MM.1S (cell line): ENCODE results near the gene SPPL3.

ENCODE experiments used
- DNase-seq: peaks from one replicate; pipeline ENCODE4 v3.0.0-alpha.2; 2015
- H2AFZ ChIP-seq: fragments of 300-600 bp; sonication (generic); 2 replicates; pipeline ENCODE4 v1.6.0; 2016; ENCODE audit warnings: antibody characterized with exemption, low read length
- H3F3A ChIP-seq: fragments of 300-600 bp; sonication (generic); 2 replicates; pipeline ENCODE4 v1.6.1; 2016; ENCODE audit warnings: mild to moderate bottlenecking, antibody characterized with exemption, low read length, moderate library complexity, mixed read lengths; ENCODE audit not compliant: insufficient read depth
- H3K27ac ChIP-seq: fragments of 300-600 bp; sonication (generic); 2 replicates; pipeline ENCODE4 v1.5.1; 2016; ENCODE audit warnings: mild to moderate bottlenecking, low read length
- H3K27me3 ChIP-seq: fragments of 300-600 bp; sonication (generic); replicated peaks from 2 replicates; pipeline ENCODE4 v1.6.0; 2016; ENCODE audit warnings: low read length; ENCODE audit not compliant: insufficient read depth
- H3K36me3 ChIP-seq: fragments of 300-600 bp; sonication (generic); replicated peaks from 2 replicates; pipeline ENCODE4 v1.6.1; 2016; ENCODE audit warnings: mild to moderate bottlenecking, low read length, mixed read lengths; ENCODE audit not compliant: insufficient read depth
- H3K4me1 ChIP-seq: fragments of 300-600 bp; sonication (generic); 2 replicates; pipeline ENCODE4 v1.6.1; 2016; ENCODE audit warnings: low read length, mixed read lengths
- H3K4me2 ChIP-seq: fragments of 300-600 bp; sonication (generic); 2 replicates; pipeline ENCODE4 v1.6.0; 2016; ENCODE audit warnings: low read depth, low read length
- H3K4me3 ChIP-seq: fragments of 300-600 bp; sonication (generic); 2 replicates; pipeline ENCODE4 v1.5.1; 2016; ENCODE audit warnings: low read length, mixed read lengths
- H3K79me2 ChIP-seq: fragments of 300-600 bp; sonication (generic); 2 replicates; pipeline ENCODE4 v1.6.1; 2016; ENCODE audit warnings: mixed run types, low read length, mixed read lengths
- H3K9ac ChIP-seq: fragments of 300-600 bp; sonication (generic); 2 replicates; pipeline ENCODE4 v1.6.1; 2016; ENCODE audit warnings: low read length, mixed read lengths
- H3K9me2 ChIP-seq: fragments of 300-600 bp; sonication (generic); replicated peaks from 2 replicates; pipeline ENCODE4 v1.6.1; 2016; ENCODE audit warnings: mild to moderate bottlenecking, low read length, mixed read lengths; ENCODE audit not compliant: insufficient read depth
- H3K9me3 ChIP-seq: fragments of 300-600 bp; sonication (generic); replicated peaks from 2 replicates; pipeline ENCODE4 v1.6.1; 2016; ENCODE audit warnings: mild to moderate bottlenecking, low read length, mixed read lengths; ENCODE audit not compliant: insufficient read depth
- H4K20me1 ChIP-seq: fragments of 300-600 bp; sonication (generic); 2 replicates; pipeline ENCODE4 v1.6.1; 2016; ENCODE audit warnings: mild to moderate bottlenecking, low read length, moderate library complexity, mixed read lengths; ENCODE audit not compliant: insufficient read depth
- EZH2 ChIP-seq: fragments of 300-600 bp; sonication (generic); optimal IDR thresholded peaks from 2 replicates; pipeline ENCODE3; 2017; ENCODE audit warnings: low read depth, mild to moderate bottlenecking, antibody characterized with exemption, low read length, mixed read lengths
- EZH2phosphoT487 ChIP-seq: fragments of 300-600 bp; sonication (generic); IDR thresholded peaks from 2 replicates; pipeline ENCODE4 v1.6.1; 2018; ENCODE audit warnings: antibody characterized with exemption, low read length
- TF ChIP-seq, protein P1 (sequence below): fragments of 300-600 bp; sonication (generic); IDR thresholded peaks from 2 replicates; pipeline ENCODE4 v1.5.1; 2016; ENCODE audit warnings: antibody characterized with exemption, low read length, mixed read lengths

SPPL3 gene

DNA sequence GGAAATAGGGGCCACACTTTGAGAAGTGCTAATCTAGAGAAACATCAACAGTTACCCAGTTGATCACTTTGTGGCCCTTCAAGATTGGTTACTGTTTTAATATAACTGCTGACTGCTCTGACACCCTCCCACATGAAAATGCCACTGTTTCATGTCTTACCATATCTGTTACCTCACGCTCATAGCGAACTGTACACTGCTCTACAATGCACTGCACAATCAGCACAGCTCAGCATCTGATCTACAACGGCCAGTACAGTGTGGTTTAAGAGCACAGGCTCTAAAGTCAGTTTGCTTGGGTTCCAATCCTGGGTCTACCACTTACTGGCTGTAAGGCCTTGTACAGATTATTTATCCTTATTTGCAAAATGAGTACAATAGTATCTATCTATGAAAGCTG is 39.1 kb downstream of the SPPL3 start:
- no peaks in the 10 kb centered on the region for H4K20me1 ChIP-seq
- no peak overlapping the region for H3K9ac ChIP-seq
- H3K79me2 ChIP-seq, result peaks cover 58% of the 10 kb centered on the region
- H3K4me2 ChIP-seq, result no peak overlapping the region
- no peaks in the 10 kb centered on the region for H3K27me3 ChIP-seq
- no peak for DNase-seq
- no peak for TF ChIP-seq EZH2phosphoT487
- TF ChIP-seq EZH2, result no peak
- TF ChIP-seq, protein P1, sequence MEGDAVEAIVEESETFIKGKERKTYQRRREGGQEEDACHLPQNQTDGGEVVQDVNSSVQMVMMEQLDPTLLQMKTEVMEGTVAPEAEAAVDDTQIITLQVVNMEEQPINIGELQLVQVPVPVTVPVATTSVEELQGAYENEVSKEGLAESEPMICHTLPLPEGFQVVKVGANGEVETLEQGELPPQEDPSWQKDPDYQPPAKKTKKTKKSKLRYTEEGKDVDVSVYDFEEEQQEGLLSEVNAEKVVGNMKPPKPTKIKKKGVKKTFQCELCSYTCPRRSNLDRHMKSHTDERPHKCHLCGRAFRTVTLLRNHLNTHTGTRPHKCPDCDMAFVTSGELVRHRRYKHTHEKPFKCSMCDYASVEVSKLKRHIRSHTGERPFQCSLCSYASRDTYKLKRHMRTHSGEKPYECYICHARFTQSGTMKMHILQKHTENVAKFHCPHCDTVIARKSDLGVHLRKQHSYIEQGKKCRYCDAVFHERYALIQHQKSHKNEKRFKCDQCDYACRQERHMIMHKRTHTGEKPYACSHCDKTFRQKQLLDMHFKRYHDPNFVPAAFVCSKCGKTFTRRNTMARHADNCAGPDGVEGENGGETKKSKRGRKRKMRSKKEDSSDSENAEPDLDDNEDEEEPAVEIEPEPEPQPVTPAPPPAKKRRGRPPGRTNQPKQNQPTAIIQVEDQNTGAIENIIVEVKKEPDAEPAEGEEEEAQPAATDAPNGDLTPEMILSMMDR, result no peak
- no peak overlapping the region for H2AFZ ChIP-seq
- no peaks in the 10 kb centered on the region for H3K9me2 ChIP-seq
- H3K27ac ChIP-seq, result no peak overlapping the region
- H3K36me3 ChIP-seq, result no peaks in the 10 kb centered on the region
- H3K9me3 ChIP-seq, result no peaks in the 10 kb centered on the region
- H3K4me3 ChIP-seq, result no peak overlapping the region
- H3F3A ChIP-seq, result no peaks in the 10 kb centered on the region
- no peaks in the 10 kb centered on the region for H3K4me1 ChIP-seq

DNA sequence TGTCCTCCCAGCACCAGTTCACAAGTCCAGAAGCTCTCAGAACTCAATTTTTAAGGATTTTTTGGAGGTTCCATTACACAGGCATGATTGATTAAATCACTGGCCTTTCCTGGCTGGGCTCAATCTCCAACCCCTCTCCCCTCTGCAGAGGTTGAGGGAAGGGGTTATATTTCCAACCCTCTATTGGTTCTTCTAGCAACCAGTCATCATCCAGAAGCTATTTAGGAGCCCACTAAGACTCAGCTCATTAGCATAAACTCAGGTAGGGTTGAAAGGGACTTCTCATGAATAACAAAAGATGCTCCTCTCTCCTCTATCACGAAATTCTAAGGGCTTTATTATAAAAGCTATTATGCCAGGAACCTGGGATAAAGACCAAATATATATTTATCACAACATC is 41.5 kb downstream of the SPPL3 start:
- Histone ChIP-seq H3K4me3 (no peak overlapping the region), H3K9ac (no peak overlapping the region), H3K27me3 (no peaks in the 10 kb centered on the region), H2AFZ (no peak overlapping the region), H3K27ac (no peak overlapping the region), H3K9me3 (no peaks in the 10 kb centered on the region), H3K4me2 (no peak overlapping the region), H3K4me1 (no peaks in the 10 kb centered on the region), H3K79me2 (peaks cover 50% of the 10 kb centered on the region), H3K36me3 (no peaks in the 10 kb centered on the region), H3F3A (no peaks in the 10 kb centered on the region), H4K20me1 (no peaks in the 10 kb centered on the region), H3K9me2 (no peaks in the 10 kb centered on the region)
- TF ChIP-seq EZH2phosphoT487 (no peak), EZH2 (no peak)
- TF ChIP-seq, protein P1, result no peak
- no peak for DNase-seq

DNA sequence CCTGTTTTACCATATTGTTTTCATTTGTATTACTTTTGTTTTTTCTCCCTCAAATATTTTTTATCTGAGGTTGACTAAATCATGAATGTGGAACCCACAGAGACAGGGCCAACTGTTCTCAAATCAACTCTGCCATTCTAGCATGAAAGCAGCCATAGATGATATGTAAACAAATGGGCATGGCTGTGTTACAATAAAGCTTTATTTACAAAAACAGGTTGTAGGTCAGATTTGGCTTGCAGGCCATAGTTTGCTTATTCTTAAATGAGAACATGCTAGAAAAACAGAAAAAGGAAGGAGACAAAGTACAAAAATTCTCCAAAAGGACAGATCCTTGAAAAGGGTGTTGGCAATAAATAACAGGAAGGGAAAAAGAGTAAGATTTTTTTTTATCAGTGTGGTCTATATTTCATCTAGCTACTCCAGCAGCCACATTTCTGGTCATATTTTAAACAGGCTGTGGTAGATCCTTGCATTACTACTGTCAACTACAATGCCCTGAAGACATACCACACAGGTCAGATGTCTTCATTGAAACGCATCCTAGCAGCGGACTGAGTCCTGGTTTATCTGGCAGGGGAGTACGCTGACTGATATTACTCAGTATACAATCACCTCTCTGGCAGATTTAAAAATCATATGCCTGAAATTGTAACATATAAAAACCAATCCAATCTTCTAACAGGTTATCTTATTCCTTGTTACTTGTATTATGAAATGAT is 42.9 kb downstream of the SPPL3 start:
- TF ChIP-seq EZH2phosphoT487 (no peak), EZH2 (no peak)
- TF ChIP-seq, protein P1, result no peak
- Histone ChIP-seq H3K9me3 (no peaks in the 10 kb centered on the region), H3K27me3 (no peaks in the 10 kb centered on the region), H3K4me3 (no peak overlapping the region), H3F3A (no peaks in the 10 kb centered on the region), H3K4me1 (peaks cover 4% of the 10 kb centered on the region; the same call in 1 of the 2 replicates), H3K27ac (no peak overlapping the region), H3K79me2 (peaks cover 47% of the 10 kb centered on the region), H3K36me3 (no peaks in the 10 kb centered on the region), H3K9ac (no peak overlapping the region), H4K20me1 (no peaks in the 10 kb centered on the region), H3K9me2 (no peaks in the 10 kb centered on the region), H3K4me2 (no peak overlapping the region), H2AFZ (no peak overlapping the region)
- DNase-seq, result no peak
